ENCODE measurements around the gene GPR146. TPM values are rescaled to one million over a fixed set of nuclear protein-coding genes. Genes with fewer than 3 reads are reported as not detected.

The GPR146 gene
- total RNA-seq, 1 donor from 2014 or later = 5.2 TPM

DNA sequence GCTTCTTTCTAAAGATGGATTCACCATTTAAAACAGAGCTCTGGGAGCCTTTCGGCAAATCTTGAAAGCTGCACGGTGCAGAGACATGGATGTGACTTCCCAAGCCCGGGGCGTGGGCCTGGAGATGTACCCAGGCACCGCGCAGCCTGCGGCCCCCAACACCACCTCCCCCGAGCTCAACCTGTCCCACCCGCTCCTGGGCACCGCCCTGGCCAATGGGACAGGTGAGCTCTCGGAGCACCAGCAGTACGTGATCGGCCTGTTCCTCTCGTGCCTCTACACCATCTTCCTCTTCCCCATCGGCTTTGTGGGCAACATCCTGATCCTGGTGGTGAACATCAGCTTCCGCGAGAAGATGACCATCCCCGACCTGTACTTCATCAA is 47.3 kb downstream of the GPR146 start:
- no peak overlapping the region for H3K9ac ChIP-seq (ENCODE audit: low read depth in 1 of 3, low read length in 3 of 3)

GRCh38 chr7:1092161-1092632 is 47.9 kb downstream of the GPR146 start:
- H3K9ac ChIP-seq (ENCODE audit: low read depth in 1 of 3, low read length in 3 of 3) = no peak overlapping the region
- H3K4me1 ChIP-seq (ENCODE audit: control insufficient read depth in 3 of 3, insufficient read depth in 3 of 3, low read length in 3 of 3) = peaks cover 15 to 30% (median 20%) of the 10 kb centered on the region in 3 donors
- H3K9me3 ChIP-seq (ENCODE audit: control insufficient read depth in 3 of 3, low read length in 3 of 3) = no peaks in the 10 kb centered on the region
- peaks cover 0 to 8% (median 0%) of the 10 kb centered on the region in 3 donors for H3K36me3 ChIP-seq (ENCODE audit: control insufficient read depth in 3 of 3, insufficient read depth in 3 of 3, low read length in 3 of 3)
- H3K27me3 ChIP-seq (ENCODE audit: control insufficient read depth in 3 of 3, insufficient read depth in 3 of 3, low read length in 3 of 3) = no peaks in the 10 kb centered on the region
- no peak overlapping the region for H3K4me3 ChIP-seq (ENCODE audit: low read length in 3 of 3)
- H3K27ac ChIP-seq (ENCODE audit: low read depth, low read length) = no peak overlapping the region

More for the DNA sequence above, 47.3 kb downstream of the GPR146 start:
- H3K27ac ChIP-seq (ENCODE audit: low read depth, low read length) = no peak overlapping the region
- H3K4me1 ChIP-seq (ENCODE audit: control insufficient read depth in 3 of 3, insufficient read depth in 3 of 3, low read length in 3 of 3) = peaks cover 20 to 29% (median 22%) of the 10 kb centered on the region in 3 donors
- peaks cover 0 to 8% (median 0%) of the 10 kb centered on the region in 3 donors for H3K36me3 ChIP-seq (ENCODE audit: control insufficient read depth in 3 of 3, insufficient read depth in 3 of 3, low read length in 3 of 3)
- no peaks in the 10 kb centered on the region for H3K27me3 ChIP-seq (ENCODE audit: control insufficient read depth in 3 of 3, insufficient read depth in 3 of 3, low read length in 3 of 3)
- no peaks in the 10 kb centered on the region for H3K9me3 ChIP-seq (ENCODE audit: control insufficient read depth in 3 of 3, low read length in 3 of 3)
- no peak overlapping the region for H3K4me3 ChIP-seq (ENCODE audit: low read length in 3 of 3)

DNA sequence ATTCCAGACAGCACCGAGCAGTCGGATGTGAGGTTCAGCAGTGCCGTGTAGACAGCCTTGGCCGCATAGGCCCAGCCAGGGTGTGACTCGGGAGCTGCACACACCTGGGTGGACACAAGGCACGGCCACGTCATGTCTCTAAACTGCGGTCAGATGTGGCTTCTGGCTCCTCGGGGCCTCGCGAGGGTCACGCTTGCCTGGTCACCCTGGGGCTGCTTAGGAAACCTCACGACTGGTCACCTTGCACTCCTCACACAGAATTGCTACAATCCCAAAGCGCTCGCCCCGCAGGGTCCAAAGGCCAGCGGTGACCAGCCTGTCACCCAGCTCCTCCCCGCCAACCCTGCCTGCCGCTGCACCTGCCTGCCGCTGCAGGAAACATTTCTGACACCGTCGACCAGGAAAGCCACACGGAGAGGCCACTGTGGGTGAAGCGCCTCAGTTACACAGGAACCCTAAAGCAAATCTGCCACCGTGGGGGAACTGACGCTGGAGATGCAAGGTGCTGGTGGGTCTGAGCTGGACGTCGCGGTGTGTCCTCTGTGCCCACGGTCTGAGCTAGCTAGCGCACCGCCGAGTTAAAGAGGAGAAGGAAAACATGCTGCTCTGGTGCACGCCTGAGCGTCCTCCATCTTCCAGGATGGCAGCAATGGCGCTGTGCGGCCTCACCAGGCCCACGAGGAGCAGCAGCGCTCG is 48.6 kb downstream of the GPR146 start:
- Histone ChIP-seq H3K4me3 (ENCODE audit: low read length in 3 of 3) (no peak overlapping the region), H3K36me3 (ENCODE audit: control insufficient read depth in 3 of 3, insufficient read depth in 3 of 3, low read length in 3 of 3) (peaks cover 0 to 8% (median 0%) of the 10 kb centered on the region in 3 donors), H3K27ac (ENCODE audit: low read depth, low read length) (no peak overlapping the region), H3K4me1 (ENCODE audit: control insufficient read depth in 3 of 3, insufficient read depth in 3 of 3, low read length in 3 of 3) (peaks cover 8 to 24% (median 19%) of the 10 kb centered on the region in 3 donors), H3K9me3 (ENCODE audit: control insufficient read depth in 3 of 3, low read length in 3 of 3) (no peaks in the 10 kb centered on the region), H3K27me3 (ENCODE audit: control insufficient read depth in 3 of 3, insufficient read depth in 3 of 3, low read length in 3 of 3) (no peaks in the 10 kb centered on the region), H3K9ac (ENCODE audit: low read depth in 1 of 3, low read length in 3 of 3) (no peak overlapping the region)

DNA sequence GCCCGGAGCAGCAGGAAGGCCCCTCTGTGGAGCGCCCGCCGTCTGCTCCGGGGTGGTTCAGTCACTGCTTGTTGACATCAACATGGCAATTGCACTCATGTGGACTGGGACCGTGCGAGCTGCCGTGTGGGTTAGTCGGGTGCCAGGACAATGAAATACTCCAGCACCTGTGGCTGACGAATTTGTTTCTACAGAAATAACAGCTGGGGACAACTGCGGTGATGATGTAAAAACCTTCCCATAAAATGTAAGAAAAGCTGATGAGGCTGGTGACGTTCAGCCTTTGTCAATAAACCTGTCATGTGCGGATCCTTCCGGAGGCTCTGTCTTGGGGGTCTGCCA is 49.1 kb downstream of the GPR146 start:
- Histone ChIP-seq H3K27ac (ENCODE audit: low read depth, low read length) (no peak overlapping the region), H3K27me3 (ENCODE audit: control insufficient read depth in 3 of 3, insufficient read depth in 3 of 3, low read length in 3 of 3) (no peaks in the 10 kb centered on the region), H3K4me3 (ENCODE audit: low read length in 3 of 3) (no peak overlapping the region), H3K9me3 (ENCODE audit: control insufficient read depth in 3 of 3, low read length in 3 of 3) (no peaks in the 10 kb centered on the region), H3K9ac (ENCODE audit: low read depth in 1 of 3, low read length in 3 of 3) (no peak overlapping the region), H3K36me3 (ENCODE audit: control insufficient read depth in 3 of 3, insufficient read depth in 3 of 3, low read length in 3 of 3) (peaks cover 0 to 10% (median 0%) of the 10 kb centered on the region in 3 donors), H3K4me1 (ENCODE audit: control insufficient read depth in 3 of 3, insufficient read depth in 3 of 3, low read length in 3 of 3) (peaks cover 8 to 19% (median 14%) of the 10 kb centered on the region in 3 donors)

DNA sequence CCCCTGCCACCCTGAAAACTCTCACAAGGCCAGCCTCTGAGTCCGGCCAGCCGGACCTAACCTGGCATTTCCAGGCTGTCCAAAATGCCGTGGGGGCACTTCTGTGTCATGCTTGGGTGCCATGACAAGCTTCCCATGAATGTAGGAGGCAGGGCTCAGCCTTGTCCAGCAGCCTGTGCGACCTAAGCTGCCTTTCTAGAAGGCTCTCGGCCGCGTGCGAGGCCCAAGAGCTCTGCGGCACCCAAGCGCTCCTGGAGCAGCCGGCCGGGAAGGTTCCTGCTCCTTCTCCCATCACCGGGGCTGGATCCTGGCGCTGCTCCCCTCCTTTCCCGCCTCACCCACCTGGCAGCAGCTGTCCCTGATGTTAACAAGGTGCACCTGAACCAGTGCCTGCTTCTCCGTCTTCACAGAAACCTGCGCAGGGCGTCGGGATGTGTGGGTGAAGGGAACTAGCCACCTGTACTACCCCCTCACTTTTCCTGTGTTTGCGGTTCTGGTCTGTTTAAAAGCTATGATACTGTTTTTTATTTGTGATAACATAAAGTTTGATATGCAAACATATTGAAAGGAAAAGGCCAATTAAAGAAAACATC is 49.7 kb downstream of the GPR146 start:
- peaks cover 8 to 19% (median 14%) of the 10 kb centered on the region in 3 donors for H3K4me1 ChIP-seq (ENCODE audit: control insufficient read depth in 3 of 3, insufficient read depth in 3 of 3, low read length in 3 of 3)
- H3K9ac ChIP-seq (ENCODE audit: low read depth in 1 of 3, low read length in 3 of 3) = no peak overlapping the region
- H3K27ac ChIP-seq (ENCODE audit: low read depth, low read length) = no peak overlapping the region
- H3K36me3 ChIP-seq (ENCODE audit: control insufficient read depth in 3 of 3, insufficient read depth in 3 of 3, low read length in 3 of 3) = peaks cover 0 to 10% (median 0%) of the 10 kb centered on the region in 3 donors
- no peak overlapping the region for H3K4me3 ChIP-seq (ENCODE audit: low read length in 3 of 3)
- no peaks in the 10 kb centered on the region for H3K9me3 ChIP-seq (ENCODE audit: control insufficient read depth in 3 of 3, low read length in 3 of 3)
- H3K27me3 ChIP-seq (ENCODE audit: control insufficient read depth in 3 of 3, insufficient read depth in 3 of 3, low read length in 3 of 3) = no peaks in the 10 kb centered on the region

- Histone ChIP-seq H3K4me1 (ENCODE audit: control insufficient read depth in 3 of 3, insufficient read depth in 3 of 3, low read length in 3 of 3) (peaks cover 8 to 19% (median 14%) of the 10 kb centered on the region in 3 donors), H3K4me3 (ENCODE audit: low read length in 3 of 3) (no peak overlapping the region), H3K36me3 (ENCODE audit: control insufficient read depth in 3 of 3, insufficient read depth in 3 of 3, low read length in 3 of 3) (peaks cover 0 to 10% (median 0%) of the 10 kb centered on the region in 3 donors), H3K27ac (ENCODE audit: low read depth, low read length) (no peak overlapping the region), H3K9ac (ENCODE audit: low read depth in 1 of 3, low read length in 3 of 3) (no peak overlapping the region), H3K9me3 (ENCODE audit: control insufficient read depth in 3 of 3, low read length in 3 of 3) (no peaks in the 10 kb centered on the region), H3K27me3 (ENCODE audit: control insufficient read depth in 3 of 3, insufficient read depth in 3 of 3, low read length in 3 of 3) (no peaks in the 10 kb centered on the region)
These were observed 50.5 kb downstream of the GPR146 start for GRCh38 chr7:1094870-1095269.

DNA sequence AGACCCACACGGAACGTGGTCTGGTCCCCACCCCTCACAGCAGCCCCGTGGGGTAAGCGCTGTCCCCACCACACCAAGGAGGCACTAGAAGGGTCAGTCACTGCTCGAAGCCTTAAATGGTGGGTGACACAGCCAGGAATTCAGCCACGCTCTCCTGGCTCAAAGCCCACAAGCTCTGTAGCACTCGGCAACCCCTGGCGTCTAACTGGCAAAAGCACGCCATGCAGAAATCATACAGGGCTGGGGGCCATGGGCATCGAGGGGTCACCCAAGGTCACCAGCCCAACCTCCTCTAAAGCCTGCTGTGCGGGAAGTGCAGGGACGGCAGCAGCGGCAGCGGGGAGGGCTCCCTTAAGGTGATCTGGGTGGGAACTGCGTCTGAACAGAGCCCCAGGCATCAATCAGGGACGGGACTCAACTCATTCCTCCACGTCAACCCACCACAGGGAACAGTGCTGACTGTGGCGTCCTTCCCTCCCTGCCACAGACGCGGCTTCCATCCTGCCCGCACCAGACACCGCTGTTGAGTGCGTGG is 51.3 kb downstream of the GPR146 start:
- H3K4me3 ChIP-seq (ENCODE audit: low read length in 3 of 3) = peak overlapping the region; percentile 5 to 71 (median 69)
- peak overlapping the region in 2 of 3 donors; percentile 28 to 74 for H3K9ac ChIP-seq (ENCODE audit: low read depth in 1 of 3, low read length in 3 of 3)
- H3K27me3 ChIP-seq (ENCODE audit: control insufficient read depth in 3 of 3, insufficient read depth in 3 of 3, low read length in 3 of 3) = no peaks in the 10 kb centered on the region
- no peaks in the 10 kb centered on the region for H3K9me3 ChIP-seq (ENCODE audit: control insufficient read depth in 3 of 3, low read length in 3 of 3)
- no peak overlapping the region for H3K27ac ChIP-seq (ENCODE audit: low read depth, low read length)
- H3K4me1 ChIP-seq (ENCODE audit: control insufficient read depth in 3 of 3, insufficient read depth in 3 of 3, low read length in 3 of 3) = peaks cover 8 to 19% (median 14%) of the 10 kb centered on the region in 3 donors
- H3K36me3 ChIP-seq (ENCODE audit: control insufficient read depth in 3 of 3, insufficient read depth in 3 of 3, low read length in 3 of 3) = peaks cover 0 to 10% (median 0%) of the 10 kb centered on the region in 3 donors

DNA sequence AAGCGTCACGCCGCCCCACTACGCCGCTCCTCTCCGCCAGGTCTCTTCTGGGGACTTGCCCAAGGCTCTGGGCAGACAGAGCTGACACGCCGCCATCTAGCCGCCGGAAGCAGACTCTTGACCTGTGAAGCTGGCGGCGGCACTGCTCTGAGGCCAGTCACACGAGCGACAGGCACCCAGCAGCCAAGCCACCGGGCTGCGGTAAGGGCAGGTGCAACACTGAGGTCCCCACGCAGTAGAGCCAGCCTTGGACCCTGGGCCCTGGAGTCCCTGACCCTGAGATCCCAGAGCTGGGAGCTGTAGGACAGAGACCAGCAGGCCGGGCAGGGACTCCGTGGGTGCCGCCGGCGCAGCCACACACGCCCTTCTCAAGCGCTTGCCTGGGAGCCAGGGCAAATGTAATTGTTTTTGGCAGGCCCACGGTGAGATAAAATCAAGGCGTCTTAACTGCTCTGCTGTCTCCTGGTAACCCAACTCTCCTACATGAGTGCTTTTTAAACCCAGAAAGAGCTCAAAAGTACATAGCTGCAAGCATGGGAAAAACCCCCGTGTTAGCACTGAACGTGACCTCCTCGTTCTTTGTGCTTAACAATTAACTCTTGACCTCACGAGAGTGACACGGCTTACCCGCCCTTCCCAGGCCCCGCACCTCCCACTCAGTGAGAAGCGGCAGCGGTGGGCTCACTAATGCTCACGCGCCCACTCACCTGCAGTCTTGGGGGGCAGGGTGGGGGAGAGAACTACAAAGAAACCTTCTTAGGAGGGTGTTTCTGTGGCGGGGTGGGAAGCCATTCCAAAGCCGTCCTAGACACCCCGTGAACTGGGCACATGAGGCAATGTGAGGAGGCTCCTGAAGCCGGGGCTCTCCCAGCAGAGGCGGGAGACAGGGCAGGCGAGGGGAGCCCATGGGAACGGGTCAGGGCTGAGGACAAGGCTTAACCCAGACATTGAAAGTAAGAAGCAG is 52.1 kb downstream of the GPR146 start:
- peaks cover 0 to 3% (median 0%) of the 10 kb centered on the region in 3 donors for H3K27me3 ChIP-seq (ENCODE audit: control insufficient read depth in 3 of 3, insufficient read depth in 3 of 3, low read length in 3 of 3)
- H3K9me3 ChIP-seq (ENCODE audit: control insufficient read depth in 3 of 3, low read length in 3 of 3) = no peaks in the 10 kb centered on the region
- no peak overlapping the region for H3K27ac ChIP-seq (ENCODE audit: low read depth, low read length)
- peaks cover 8 to 19% (median 14%) of the 10 kb centered on the region in 3 donors for H3K4me1 ChIP-seq (ENCODE audit: control insufficient read depth in 3 of 3, insufficient read depth in 3 of 3, low read length in 3 of 3)
- H3K4me3 ChIP-seq (ENCODE audit: low read length in 3 of 3) = peak overlapping the region; percentile 23 to 71 (median 69)
- H3K36me3 ChIP-seq (ENCODE audit: control insufficient read depth in 3 of 3, insufficient read depth in 3 of 3, low read length in 3 of 3) = peaks cover 0 to 10% (median 0%) of the 10 kb centered on the region in 3 donors
- peak overlapping the region; percentile 28 to 74 (median 51) for H3K9ac ChIP-seq (ENCODE audit: low read depth in 1 of 3, low read length in 3 of 3)

- Histone ChIP-seq H3K27ac (ENCODE audit: low read depth, low read length) (no peak overlapping the region), H3K36me3 (ENCODE audit: control insufficient read depth in 3 of 3, insufficient read depth in 3 of 3, low read length in 3 of 3) (peaks cover 0 to 6% (median 0%) of the 10 kb centered on the region in 3 donors), H3K4me3 (ENCODE audit: low read length in 3 of 3) (no peak overlapping the region), H3K4me1 (ENCODE audit: control insufficient read depth in 3 of 3, insufficient read depth in 3 of 3, low read length in 3 of 3) (peaks cover 8 to 19% (median 14%) of the 10 kb centered on the region in 3 donors), H3K9ac (ENCODE audit: low read depth in 1 of 3, low read length in 3 of 3) (peak overlapping the region in 1 of 3 donors; percentile 8), H3K9me3 (ENCODE audit: control insufficient read depth in 3 of 3, low read length in 3 of 3) (no peaks in the 10 kb centered on the region), H3K27me3 (ENCODE audit: control insufficient read depth in 3 of 3, insufficient read depth in 3 of 3, low read length in 3 of 3) (peaks cover 0 to 3% (median 0%) of the 10 kb centered on the region in 3 donors)
These were observed 52.8 kb downstream of the GPR146 start for GRCh38 chr7:1097120-1097504.

Data from skeletal muscle tissue (tissue), 4 donors.